ENCODE measurements around the gene SRP9.

Gene SRP9, protein sequence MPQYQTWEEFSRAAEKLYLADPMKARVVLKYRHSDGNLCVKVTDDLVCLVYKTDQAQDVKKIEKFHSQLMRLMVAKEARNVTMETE

DNA sequence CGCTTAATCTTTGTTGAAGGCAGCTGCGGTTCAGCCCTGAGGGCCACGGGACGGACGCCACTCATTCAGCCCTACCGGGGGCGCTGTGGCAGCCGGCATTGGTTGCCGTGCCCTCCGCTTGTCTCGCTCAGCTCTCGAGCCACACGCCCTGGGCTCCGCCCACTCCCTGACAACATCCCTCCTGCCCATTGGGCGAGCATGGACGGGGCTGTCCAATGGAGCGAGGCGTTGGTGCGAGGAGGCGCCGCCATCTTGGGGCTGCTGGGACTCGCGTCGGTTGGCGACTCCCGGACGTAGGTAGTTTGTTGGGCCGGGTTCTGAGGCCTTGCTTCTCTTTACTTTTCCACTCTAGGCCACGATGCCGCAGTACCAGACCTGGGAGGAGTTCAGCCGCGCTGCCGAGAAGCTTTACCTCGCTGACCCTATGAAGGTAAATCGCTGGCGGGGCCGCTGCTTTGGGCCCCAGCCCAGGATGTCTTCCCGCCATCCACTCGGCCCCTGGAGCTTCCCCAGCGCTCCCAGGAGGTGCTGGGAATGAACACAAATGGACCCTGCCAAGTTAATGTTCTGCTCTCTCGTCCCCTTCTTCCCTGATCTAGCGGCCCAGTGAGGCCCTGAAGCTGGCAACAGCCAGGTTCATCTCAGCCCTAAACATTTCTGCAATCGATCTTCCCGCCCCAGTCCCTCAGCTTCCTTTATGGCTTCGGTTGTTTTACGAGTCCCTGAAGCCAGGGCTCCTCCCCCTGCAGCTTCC, at the start of gene SRP9:
SRP9 (plus strand) TSS at position 244 of the 754 bp plus-strand sequence; CDS start at position 359, 115 bp downstream.
- peak; percentile 83 to 99 (median 96) for DNase-seq

DNA sequence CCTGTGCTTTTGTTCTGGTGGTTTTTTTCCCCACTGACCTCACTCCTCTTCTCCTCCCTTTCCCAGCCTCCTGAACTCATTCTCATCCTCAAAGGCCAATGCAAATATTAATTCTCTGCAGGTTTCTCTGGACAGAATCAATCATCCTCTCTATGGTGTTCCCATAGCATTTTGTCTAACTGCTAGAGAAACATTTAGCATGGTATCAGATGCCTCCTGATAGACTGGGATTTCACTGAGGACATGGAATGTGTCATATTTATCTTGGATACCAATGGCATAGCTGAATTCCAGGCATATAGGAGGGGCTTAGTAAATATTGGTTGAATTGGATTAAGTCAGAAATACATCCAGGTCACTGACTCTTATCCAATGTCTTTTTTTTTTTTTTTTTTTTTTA, 46.1 kb upstream of the SRP9 start:
- DNase-seq: no peak

DNA sequence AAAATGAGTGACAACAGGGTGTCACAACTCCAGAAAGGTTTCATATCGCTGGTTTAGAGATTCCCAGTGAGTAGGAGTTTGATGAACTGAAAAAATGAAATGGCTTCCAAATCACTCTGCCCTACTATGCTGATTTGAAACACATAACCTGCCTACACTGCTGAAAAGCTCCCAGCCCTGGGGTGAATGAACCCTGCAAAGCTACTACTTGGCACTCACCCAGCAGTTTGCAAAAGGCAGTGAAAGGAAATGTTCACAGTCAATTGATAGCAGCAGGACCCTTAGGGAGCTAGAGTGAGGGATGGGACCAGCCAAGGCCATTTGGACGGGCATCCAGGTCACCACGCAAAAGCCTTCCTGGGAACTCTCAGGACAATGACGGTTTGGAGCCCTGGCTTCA, 44.4 kb upstream of the SRP9 start:
- DNase-seq: no peak

DNA sequence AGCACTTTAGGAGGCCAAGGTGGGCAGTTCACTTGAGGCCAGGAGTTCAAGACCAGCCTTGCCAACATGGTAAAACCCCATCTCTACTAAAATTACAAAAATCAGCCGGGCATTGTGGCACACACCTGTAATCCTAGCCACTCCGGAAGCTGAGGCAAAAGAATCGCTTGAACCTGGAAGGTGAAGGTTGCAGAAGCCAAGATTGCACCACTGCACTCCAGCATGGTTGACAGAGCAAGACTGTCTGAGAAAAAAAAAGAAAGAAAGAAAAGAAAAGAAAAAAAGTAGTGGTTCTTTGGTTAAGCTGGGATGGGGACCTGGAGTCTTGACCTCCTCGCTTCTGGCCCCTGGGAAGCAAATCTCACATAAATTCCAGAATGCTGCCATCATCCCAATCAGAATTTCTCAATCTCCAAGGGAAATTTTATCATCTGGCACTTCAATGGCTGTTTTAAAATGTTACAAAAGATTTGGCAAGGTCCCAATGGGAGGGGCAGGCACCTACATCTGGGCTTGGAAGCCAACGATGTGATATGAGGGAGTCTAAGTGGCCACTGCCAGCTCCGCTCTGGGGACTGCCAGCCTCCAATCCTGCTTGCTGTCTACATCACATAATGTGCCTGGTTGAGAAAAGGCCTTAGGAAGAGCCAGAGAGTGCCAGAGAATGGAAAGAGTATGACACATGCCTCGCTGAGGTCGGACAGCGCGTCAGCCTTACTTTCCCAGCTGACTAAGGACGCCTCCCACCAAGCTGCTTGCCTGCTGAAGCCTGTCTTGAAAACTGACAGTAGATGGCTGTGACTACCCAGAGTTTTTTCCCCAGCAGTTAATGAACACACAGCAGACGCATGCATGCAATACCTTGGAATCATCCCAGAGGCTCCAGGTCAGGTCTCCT, 42.1 kb upstream of the SRP9 start:
- peak in 5 of 51 donors; percentile 3 to 35 (median 6) for DNase-seq

DNA sequence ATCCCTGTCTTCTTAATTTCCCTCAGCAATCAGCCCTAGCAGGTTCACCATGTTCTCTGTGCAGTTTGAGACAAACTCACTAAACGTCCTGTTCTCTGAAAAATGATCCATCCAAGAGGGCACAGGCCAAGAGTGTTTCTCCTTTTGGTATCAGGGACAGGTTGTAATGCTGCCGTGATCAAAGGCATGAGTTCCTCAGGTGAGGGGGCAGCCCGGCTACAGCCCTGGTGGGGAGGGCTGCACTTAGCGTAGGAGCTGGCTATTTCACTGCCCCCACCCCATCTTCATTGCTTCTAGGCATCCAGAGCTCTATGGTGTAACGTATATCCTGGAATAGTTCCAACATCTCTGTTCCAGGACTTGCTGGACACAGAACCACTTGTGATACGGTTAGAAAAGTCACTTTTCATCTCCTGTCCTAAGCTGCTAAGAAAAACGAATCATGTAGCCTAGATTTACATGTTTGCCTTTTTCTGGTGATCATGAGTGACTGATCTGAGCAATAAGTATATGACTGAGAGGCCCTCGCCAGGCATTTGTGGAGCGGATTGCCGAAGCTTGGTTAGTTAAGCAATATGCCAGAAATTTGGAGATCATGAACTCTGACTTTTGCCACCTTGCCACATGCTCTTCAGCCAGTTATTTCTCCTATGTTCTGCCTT, 41.1 kb upstream of the SRP9 start:
- no peak for DNase-seq

DNA sequence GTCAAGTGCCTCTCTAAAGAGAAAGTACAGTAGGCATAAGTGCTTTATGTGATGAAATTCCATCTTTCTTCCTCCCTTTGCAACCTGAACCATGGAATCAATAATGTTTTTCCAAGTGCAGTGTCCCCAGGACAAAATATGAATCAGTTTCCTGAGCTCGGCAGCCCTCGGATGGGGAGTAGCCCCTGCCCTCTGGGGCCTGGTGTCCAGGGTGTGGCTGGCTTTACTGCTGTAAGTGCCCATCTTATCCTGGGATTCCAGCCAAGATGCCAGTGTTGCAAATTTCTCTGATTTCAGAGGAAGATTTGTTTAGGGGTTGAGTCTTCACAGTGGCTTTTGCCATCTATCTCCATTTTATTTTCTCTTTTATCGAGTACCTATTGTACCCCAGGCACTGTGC, 40.5 kb upstream of the SRP9 start:
- DNase-seq: no peak

DNA sequence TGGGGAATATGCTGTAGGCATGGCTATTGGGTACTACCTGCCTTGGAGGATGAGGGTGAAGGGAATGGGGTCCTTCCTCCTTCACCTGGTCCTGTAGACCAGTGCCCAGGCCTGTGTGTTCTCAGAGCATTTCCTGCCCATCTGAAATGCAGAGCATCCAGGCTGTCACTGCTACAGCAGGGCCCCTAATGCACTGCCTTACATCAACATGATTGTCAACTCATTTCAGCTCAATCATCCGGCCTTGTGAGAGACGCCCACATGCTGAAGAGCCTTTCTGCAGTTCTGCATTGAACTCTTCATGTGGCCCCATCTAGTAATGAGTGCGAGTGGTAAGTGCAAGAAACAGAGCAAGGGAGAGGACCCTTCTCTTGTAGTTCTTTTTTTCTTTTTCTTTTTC, 39.8 kb upstream of the SRP9 start:
- no peak for DNase-seq

DNA sequence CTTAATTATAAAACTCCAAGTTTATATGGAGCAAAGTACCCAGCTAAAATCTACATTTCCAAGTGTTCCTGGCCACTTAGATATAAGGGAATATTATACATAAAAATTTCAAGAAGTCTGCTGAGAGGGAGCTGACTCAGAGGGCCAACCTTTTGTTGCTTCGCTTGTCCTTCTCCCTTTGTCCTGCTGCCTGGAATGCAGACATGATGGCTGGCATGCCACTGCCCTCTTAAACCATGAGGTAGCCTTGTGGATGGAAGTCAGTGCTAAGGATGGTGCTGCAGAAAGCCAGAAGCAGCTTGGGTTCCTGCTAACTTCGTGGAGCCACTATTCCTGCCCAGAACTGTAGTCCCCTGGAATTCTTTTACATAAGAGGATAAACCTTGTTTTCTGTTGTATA, 38.9 kb upstream of the SRP9 start:
- DNase-seq: no peak

DNA sequence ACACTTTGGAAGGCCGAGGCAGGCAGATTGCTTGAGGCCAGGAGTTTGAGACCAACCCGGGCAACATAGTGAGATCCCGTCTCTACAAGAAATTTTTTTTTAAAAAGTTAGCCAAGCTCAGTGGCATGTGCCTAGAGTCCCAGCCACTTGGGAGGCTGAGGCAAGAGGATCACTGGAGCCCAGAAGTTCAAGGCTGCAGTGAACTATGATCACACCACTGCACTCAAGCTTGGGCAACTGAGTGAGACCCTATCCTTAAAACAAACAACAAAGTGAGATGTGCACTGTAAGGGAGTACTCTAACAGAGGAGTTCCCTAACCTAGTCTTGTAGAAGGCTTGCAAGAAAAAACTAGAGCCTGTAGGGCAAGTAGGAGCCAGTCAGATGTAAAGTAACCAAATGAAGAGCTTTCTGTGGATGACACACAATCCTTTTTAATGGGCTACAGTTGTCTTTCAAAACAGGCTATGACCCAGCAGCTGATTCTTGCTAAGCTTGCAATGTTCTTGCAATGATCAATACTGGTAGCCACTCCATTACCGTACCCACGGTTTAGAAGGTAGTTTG, 38.0 kb upstream of the SRP9 start:
- no peak for DNase-seq

DNA sequence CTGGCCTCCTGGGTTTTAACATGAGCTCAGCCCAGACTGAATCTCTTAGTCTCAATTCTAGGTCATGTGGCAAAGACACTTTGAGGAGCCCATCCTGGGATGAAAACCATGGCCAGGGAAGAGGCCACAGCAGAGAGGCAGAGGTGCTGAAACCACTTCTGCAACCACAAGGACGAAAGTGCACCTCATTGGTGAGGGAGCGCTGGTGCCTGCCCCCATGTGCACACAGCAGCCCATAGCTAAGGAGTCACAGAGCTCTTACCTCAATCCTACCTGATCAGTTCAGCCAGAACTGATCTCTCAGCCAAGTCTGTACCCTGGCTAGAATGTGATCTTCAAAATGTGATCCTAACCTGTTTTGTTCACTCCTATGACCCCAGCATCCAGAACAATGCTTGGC, 32.9 kb upstream of the SRP9 start:
- no peak for DNase-seq

DNA sequence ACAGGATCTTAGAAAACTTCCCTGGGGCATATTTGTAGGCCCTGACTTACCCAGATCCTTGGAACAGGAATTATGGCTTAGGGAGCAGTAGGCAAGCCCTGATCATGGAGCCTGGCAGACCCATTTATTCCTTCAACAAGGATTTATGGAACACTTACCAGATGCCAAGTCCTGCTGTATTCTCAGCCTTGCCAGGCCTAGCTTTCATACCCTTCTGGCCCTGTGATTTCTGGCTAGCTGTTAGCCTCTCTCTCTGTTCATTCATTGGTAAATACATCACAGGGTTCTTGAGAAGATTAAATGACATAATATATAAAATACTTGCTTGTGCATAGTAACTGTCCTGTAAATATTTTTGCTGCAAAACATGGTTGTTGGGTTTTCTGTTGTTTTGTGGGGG, 32.4 kb upstream of the SRP9 start:
- DNase-seq: no peak

DNA sequence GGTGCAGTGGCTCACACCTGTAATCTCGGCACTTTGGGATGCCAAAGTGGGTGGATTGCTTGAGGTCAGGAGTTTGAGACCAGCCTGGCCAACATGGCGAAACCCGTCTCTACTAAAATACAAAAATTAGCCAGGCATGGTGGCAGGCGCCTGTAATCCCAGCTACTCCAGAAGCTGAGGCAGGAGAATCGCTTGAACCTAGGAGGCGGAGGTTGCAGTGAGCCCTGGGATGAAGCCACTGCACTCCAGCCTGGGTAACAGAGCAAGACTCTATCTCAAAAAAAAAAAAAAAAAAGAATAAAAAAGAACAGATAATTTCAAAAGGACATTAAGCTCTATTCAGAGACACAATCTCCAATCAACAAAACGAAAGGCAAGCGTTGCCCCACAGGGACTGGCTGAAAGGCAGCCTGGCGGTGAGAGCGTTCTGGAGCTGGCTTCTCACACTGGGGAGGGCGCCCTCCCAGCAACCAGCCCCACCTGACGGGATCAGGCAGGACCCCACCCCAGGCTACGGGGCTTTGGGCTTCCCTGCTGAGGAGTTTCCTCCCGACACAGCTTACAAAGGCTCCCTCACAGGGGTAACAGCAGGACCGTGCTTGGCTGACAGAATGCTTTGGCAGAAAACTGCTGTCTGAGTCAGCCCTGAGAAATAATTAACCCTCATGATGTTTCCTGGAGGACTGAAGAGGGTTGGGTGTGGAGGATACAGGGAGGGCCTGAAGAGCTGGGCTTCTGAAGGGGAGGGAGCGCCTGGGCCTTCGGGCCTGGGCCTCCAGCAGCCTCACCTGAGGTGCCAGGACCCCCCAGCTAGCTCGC, 31.1 kb upstream of the SRP9 start:
- peak in 32 of 51 donors; percentile 13 to 77 (median 44) for DNase-seq

DNA sequence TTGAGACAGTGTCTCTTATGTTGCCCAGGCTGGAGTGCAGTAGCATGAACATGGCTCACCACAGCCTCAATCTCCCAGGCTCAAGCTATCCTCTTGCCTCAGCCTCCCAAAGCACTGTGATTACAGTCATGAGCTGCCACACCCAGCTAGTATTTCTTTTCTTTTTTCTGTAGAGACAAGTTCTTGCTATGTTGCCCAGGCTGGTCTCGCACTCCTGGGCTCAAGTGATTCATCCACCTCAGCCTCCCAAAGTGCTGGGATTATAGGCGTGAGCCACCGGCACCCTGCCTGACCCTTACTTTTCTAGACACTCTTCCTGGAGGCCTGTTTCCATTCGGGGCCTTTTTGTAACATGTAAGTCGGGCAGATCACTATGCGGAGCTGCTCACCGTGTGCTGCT, 30.1 kb upstream of the SRP9 start:
- no peak for DNase-seq

DNA sequence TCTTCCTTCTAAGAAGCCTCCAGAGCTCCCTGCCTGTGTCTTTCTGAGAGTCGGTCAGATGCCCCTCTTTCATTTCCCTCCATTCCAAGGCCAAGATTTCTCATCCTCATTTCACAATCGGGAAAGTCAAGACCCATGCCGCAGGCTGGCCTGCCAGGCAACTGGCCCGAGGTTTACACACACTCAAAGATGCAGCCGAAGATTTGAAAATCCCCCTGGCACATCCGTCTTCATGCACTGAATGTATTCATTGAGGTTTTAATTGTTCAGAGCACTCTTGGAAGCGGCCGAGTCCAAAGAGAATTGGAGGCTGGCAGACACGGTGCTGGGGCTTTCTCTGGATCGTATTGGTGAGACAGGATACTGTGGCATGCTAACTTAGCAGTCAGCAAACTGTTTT, 29.1 kb upstream of the SRP9 start:
- DNase-seq: peak in 5 of 51 donors; percentile 8 to 64 (median 25)

DNA sequence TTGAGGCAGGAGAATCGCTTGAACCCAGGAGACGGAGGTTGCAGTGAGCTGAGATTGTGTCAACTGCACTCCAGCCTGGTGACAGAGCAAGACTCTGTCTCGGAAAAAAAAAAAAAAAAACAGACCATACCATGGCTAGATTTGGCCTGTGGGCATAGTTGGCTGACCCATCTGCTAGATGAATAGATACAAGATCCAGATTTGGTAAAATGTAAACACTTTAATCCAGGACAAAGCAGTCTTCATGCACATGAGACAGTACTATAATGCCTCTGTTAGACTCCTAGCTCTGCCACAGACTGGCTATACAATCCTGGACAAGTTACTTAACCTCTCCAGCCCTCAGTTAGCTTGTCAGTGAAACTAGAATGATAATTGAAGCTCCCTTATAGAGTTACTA, 27.9 kb upstream of the SRP9 start:
- DNase-seq: no peak

DNA sequence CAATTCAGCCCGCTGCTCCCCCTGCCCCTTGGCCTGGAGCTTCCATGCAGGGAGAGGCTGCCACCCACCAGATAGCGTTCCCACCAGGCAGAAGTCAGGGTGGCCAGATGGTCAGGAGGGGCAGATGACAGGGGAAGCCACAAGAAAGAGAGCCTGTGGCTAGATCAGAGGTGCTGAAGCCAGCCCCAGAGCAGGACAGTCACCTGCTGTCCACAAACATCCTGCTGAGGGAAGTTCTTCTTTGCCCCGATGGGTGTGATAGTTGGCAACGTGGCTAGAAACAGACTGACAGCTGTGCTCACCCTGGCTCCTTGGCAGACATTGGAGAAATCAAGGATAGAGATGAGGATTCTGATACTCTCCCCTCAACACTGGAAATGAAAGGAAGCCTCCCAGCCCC, 27.2 kb upstream of the SRP9 start:
- DNase-seq: no peak

DNA sequence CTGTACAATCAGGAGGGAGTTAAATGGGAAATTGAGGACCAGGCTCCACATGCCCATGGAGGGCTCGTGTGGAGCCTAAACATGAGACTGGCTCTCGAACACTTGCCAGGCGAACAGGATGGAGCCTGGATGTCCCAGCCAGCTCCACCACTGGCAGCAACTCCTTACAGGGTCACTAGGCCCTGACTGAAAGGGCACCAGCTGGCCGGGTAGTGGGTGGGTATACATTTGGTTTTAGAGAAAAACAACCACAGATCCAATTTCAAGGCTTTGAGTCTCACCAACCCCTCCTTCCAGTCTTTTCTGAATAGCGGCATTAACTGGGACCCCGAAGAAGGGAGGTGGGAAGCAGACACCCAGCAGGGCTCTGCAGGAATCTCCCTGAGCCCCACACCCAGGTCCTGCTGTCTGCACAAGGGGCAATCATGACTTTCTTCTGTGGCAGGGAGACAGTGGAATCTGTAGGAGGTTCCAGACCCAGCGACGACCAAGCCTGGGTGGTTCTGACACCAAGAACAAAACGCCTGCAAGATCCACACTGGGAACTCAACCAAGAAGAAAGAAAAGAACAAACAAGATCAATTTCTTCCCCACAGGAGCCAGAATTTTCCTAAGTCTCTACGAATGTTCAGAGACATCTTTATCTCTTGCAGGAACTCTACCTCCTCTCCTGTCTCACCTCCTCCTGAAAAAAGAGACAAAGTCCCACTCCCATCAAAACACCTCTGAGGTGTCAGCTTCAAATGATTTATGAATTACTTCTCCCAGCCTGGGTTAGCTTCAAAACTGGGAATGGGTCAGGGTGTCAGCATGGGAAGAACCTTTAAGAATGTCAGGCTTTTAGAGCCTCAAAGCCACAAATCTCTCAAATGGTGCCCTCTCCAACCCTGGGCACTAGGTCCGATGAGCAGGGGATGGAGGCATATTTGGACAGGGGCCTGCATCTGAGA, 26.5 kb upstream of the SRP9 start:
- no peak for DNase-seq

DNA sequence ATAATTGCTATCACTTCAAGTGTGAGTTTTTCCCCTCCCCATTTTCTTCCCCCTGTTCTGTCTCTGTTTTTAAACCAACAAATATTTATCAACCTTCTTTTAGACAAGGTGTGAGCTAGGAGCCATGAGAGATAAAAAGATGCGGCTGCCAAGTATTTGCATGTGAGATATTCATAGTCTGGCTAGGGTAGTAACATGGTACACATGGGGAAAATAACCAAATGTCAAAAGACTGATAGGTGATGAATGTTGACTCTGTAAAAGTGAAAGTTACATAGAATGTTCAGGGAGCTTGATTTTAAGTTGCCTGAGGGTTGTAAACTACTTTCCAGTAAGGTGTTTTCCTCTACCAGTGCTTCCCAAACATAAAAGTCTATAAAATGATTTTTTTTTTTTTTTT, 25.4 kb upstream of the SRP9 start:
- DNase-seq: no peak

DNA sequence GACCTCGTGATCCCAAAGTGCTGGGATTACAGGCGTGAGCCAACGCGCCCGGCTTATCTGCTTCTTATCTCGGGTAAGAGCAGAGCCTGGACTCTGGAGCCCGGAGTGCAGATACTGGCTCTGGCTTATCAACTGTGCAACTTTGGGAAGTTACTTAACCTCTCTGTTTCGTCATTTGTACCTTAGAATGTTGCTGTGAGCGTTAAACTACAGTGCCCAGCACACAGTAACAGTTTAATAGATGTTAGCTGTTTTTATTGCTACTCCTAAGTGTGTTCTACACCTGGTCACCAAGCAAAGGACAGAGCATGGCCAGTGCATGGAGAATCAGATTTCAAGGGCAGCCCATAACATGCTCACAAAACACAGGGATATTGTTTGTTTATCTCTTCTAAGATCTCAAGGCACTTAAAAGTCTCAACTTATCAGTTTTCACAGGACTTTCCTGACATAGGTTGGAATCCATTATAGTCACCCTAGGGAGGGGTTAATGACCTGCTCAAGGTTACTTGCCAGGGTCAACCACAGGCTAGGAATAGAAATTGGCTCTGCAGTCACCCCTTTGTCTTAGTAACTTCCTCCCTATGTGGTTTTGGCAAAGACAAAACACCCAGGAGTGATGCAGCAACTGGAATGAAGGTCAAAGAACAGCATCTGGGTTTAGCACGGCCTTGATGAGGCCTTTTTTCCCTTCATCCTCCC, 22.5 kb upstream of the SRP9 start:
- no peak for DNase-seq
